Loucy (cell line): ENCODE results near the gene PLPP3.

Experiments
- H2AFZ ChIP-seq: fragments of 200-600 bp; sonication (generic); 2 replicates; pipeline ENCODE4 v1.6.0; 2016; ENCODE audit warnings: antibody characterized with exemption, mild to moderate bottlenecking, low read length, moderate library complexity
- H3F3A ChIP-seq: fragments of 200-600 bp; 2 replicates; pipeline ENCODE4 v1.6.0; 2016; ENCODE audit warnings: antibody characterized with exemption, low read depth, mild to moderate bottlenecking
- H3K27me3 ChIP-seq: fragments of 200-600 bp; sonication (generic); 2 replicates; pipeline ENCODE4 v1.6.1; 2014; ENCODE audit warnings: low read length, mild to moderate bottlenecking; ENCODE audit not compliant: insufficient read depth, poor library complexity, severe bottlenecking
- H3K36me3 ChIP-seq: fragments of 200-600 bp; sonication (generic); 2 replicates; pipeline ENCODE4 v1.6.1; 2016; ENCODE audit warnings: low read length; ENCODE audit not compliant: insufficient read depth
- H3K4me1 ChIP-seq: fragments of 200-600 bp; sonication (generic); 2 replicates; pipeline ENCODE4 v1.5.1; 2014; ENCODE audit warnings: low read length, mild to moderate bottlenecking; ENCODE audit not compliant: insufficient read depth, poor library complexity, severe bottlenecking
- H3K4me2 ChIP-seq: fragments of 200-600 bp; sonication (generic); 2 replicates; pipeline ENCODE4 v1.6.0; 2014; ENCODE audit warnings: antibody characterized with exemption, low read length, low read depth, mild to moderate bottlenecking; ENCODE audit not compliant: poor library complexity, severe bottlenecking
- H3K4me3 ChIP-seq: fragments of 200-600 bp; sonication (generic); 2 replicates; pipeline ENCODE4 v1.5.1; 2014; ENCODE audit warnings: low read length, mild to moderate bottlenecking, mixed read lengths; ENCODE audit not compliant: poor library complexity, severe bottlenecking
- H3K79me2 ChIP-seq: fragments of 200-600 bp; sonication (generic); 2 replicates; pipeline ENCODE4 v1.6.1; 2014; ENCODE audit warnings: low read length; ENCODE audit not compliant: insufficient read depth
- H3K9ac ChIP-seq: fragments of 200-600 bp; sonication (generic); 2 replicates; pipeline ENCODE4 v1.6.0; 2014; ENCODE audit warnings: mild to moderate bottlenecking, low read depth, low read length, moderate library complexity; ENCODE audit not compliant: poor library complexity, severe bottlenecking
- H3K9me2 ChIP-seq: fragments of 200-600 bp; sonication (generic); replicated peaks from 2 replicates; pipeline ENCODE4 v1.6.1; 2016; ENCODE audit warnings: low read depth, low read length, mixed read lengths
- H3K9me3 ChIP-seq: fragments of 200-600 bp; sonication (generic); 2 replicates; pipeline ENCODE4 v1.6.1; 2014; ENCODE audit warnings: mild to moderate bottlenecking, antibody characterized with exemption, low read length, low read depth; ENCODE audit not compliant: insufficient read depth
- H4K20me1 ChIP-seq: fragments of 200-600 bp; sonication (generic); 2 replicates; pipeline ENCODE4 v1.6.0; 2014; ENCODE audit warnings: antibody characterized with exemption, low read length, mild to moderate bottlenecking; ENCODE audit not compliant: insufficient read depth, poor library complexity, severe bottlenecking
- EZH2phosphoT487 ChIP-seq: fragments of 200-600 bp; IDR thresholded peaks from 2 replicates; pipeline ENCODE4 v1.6.1; 2018; ENCODE audit warnings: antibody characterized with exemption, mild to moderate bottlenecking, moderate library complexity, borderline replicate concordance
- TF ChIP-seq, protein P1 (sequence below): fragments of 200-600 bp; sonication (generic); conservative IDR thresholded peaks from 2 replicates; pipeline ENCODE4 v1.5.1; 2014; ENCODE audit warnings: mild to moderate bottlenecking, antibody characterized with exemption, low read length

The PLPP3 gene

GRCh38 chr1:56533197-56533596, 46.2 kb downstream of the PLPP3 start:
- Histone ChIP-seq H3K9me2 (no peaks in the 10 kb centered on the region), H3K27me3 (no peaks in the 10 kb centered on the region), H4K20me1 (no peaks in the 10 kb centered on the region), H3K4me3 (no peak overlapping the region), H2AFZ (no peak overlapping the region), H3F3A (no peaks in the 10 kb centered on the region), H3K36me3 (no peaks in the 10 kb centered on the region), H3K9me3 (no peaks in the 10 kb centered on the region; the same call in 1 of the 2 replicates), H3K4me2 (no peak overlapping the region), H3K79me2 (no peaks in the 10 kb centered on the region), H3K4me1 (no peaks in the 10 kb centered on the region), H3K9ac (no peak overlapping the region)
- TF ChIP-seq EZH2phosphoT487: no peak
- TF ChIP-seq, protein P1, sequence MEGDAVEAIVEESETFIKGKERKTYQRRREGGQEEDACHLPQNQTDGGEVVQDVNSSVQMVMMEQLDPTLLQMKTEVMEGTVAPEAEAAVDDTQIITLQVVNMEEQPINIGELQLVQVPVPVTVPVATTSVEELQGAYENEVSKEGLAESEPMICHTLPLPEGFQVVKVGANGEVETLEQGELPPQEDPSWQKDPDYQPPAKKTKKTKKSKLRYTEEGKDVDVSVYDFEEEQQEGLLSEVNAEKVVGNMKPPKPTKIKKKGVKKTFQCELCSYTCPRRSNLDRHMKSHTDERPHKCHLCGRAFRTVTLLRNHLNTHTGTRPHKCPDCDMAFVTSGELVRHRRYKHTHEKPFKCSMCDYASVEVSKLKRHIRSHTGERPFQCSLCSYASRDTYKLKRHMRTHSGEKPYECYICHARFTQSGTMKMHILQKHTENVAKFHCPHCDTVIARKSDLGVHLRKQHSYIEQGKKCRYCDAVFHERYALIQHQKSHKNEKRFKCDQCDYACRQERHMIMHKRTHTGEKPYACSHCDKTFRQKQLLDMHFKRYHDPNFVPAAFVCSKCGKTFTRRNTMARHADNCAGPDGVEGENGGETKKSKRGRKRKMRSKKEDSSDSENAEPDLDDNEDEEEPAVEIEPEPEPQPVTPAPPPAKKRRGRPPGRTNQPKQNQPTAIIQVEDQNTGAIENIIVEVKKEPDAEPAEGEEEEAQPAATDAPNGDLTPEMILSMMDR: no peak

GRCh38 chr1:56532350-56532683, 47.0 kb downstream of the PLPP3 start:
- TF ChIP-seq EZH2phosphoT487: no peak
- TF ChIP-seq, protein P1: no peak
- H3K4me3 ChIP-seq: no peak overlapping the region
- H3K79me2 ChIP-seq: no peaks in the 10 kb centered on the region
- H4K20me1 ChIP-seq: no peaks in the 10 kb centered on the region
- no peaks in the 10 kb centered on the region for H3K27me3 ChIP-seq
- H3K9me3 ChIP-seq: no peaks in the 10 kb centered on the region
- H2AFZ ChIP-seq: no peak overlapping the region
- no peak overlapping the region for H3K9ac ChIP-seq
- H3F3A ChIP-seq: no peaks in the 10 kb centered on the region
- H3K36me3 ChIP-seq: no peaks in the 10 kb centered on the region
- no peak overlapping the region for H3K4me2 ChIP-seq
- H3K9me2 ChIP-seq: no peaks in the 10 kb centered on the region
- no peaks in the 10 kb centered on the region for H3K4me1 ChIP-seq

DNA sequence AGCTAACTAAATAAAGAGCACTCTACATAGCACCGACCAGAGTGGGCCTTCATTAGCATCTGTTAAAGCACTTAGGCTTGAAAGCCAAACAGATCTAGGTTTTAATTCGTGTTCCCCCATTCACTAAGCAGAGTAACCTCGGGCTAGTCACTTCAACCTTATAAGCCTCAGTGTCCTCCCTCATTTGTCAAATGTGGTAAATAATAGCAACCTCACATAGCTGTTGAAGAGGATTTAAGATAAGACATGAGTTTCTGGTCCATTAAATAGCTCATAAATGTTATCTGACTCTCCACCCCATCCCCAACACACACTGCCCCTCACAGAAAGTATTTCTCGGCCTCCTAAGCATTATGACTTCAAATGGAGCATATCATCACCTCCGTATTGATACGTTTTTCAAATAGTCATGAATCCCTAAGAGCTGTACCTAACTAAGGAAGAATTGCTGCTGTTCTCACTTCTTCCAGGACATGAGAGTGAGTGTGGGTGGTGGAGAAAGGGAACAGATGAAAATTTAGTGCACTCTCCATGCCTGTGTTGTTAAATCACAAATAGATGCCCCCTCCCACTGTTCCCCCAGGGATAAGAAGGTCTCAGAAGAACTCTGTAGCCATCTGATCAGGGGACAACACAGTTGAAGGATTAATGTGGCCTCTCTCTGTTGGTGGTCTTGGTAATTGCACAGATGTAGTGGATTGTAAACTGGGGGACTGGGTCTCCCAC, 47.6 kb downstream of the PLPP3 start:
- Histone ChIP-seq H3K4me1 (no peaks in the 10 kb centered on the region), H3K36me3 (no peaks in the 10 kb centered on the region), H3K4me3 (no peak overlapping the region), H3K79me2 (no peaks in the 10 kb centered on the region), H3K9me3 (no peaks in the 10 kb centered on the region), H3K9ac (no peak overlapping the region), H4K20me1 (no peaks in the 10 kb centered on the region), H2AFZ (no peak overlapping the region), H3K9me2 (no peaks in the 10 kb centered on the region), H3F3A (no peaks in the 10 kb centered on the region), H3K4me2 (no peak overlapping the region), H3K27me3 (no peaks in the 10 kb centered on the region)
- no peak for TF ChIP-seq EZH2phosphoT487
- TF ChIP-seq, protein P1: no peak
